Hepatocyte (in vitro differentiated cells): Measurements from ENCODE around the gene UBTD2.

Experiments used
- EZH2 ChIP-seq: fragments of 200-600 bp; sonication (generic); IDR thresholded peaks from 2 replicates; pipeline ENCODE4 v1.6.1; 2016; ENCODE audit warnings: antibody characterized with exemption, mild to moderate bottlenecking, borderline replicate concordance
- TF ChIP-seq, protein P1 (sequence below): fragments of 200-600 bp; sonication (generic); IDR thresholded peaks from 2 replicates; pipeline ENCODE4 v1.5.1; 2016; ENCODE audit warnings: antibody characterized with exemption, mild to moderate bottlenecking; ENCODE audit not compliant: poor library complexity

- TF ChIP-seq, protein P1, sequence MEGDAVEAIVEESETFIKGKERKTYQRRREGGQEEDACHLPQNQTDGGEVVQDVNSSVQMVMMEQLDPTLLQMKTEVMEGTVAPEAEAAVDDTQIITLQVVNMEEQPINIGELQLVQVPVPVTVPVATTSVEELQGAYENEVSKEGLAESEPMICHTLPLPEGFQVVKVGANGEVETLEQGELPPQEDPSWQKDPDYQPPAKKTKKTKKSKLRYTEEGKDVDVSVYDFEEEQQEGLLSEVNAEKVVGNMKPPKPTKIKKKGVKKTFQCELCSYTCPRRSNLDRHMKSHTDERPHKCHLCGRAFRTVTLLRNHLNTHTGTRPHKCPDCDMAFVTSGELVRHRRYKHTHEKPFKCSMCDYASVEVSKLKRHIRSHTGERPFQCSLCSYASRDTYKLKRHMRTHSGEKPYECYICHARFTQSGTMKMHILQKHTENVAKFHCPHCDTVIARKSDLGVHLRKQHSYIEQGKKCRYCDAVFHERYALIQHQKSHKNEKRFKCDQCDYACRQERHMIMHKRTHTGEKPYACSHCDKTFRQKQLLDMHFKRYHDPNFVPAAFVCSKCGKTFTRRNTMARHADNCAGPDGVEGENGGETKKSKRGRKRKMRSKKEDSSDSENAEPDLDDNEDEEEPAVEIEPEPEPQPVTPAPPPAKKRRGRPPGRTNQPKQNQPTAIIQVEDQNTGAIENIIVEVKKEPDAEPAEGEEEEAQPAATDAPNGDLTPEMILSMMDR = no peak
- no peak for TF ChIP-seq EZH2
These were observed 99.7 kb downstream of the UBTD2 start for GRCh38 chr5:172183881-172184280.
